DOHH2 (cell line): ENCODE results near the gene MSI1.

Experiments
- H3F3A ChIP-seq: fragments of 200-600 bp; sonication (generic), shearing (Covaris generic); 2 replicates; pipeline ENCODE4 v1.6.0; 2016; ENCODE audit warnings: antibody characterized with exemption, mild to moderate bottlenecking; ENCODE audit not compliant: control insufficient read depth, insufficient read depth
- H3K27ac ChIP-seq: fragments of 200-600 bp; sonication (generic); 2 replicates; pipeline ENCODE4 v1.5.1; 2014; ENCODE audit warnings: low read depth, mild to moderate bottlenecking, low read length, moderate library complexity
- H3K27me3 ChIP-seq: fragments of 200-600 bp; sonication (generic); 2 replicates; pipeline ENCODE4 v1.6.1; 2014; ENCODE audit warnings: mild to moderate bottlenecking, low read length, mixed read lengths; ENCODE audit not compliant: control insufficient read depth
- H3K36me3 ChIP-seq: fragments of 200-600 bp; sonication (generic); 2 replicates; pipeline ENCODE4 v1.6.1; 2014; ENCODE audit warnings: mild to moderate bottlenecking, low read length, moderate library complexity, mixed read lengths; ENCODE audit not compliant: control insufficient read depth
- H3K4me1 ChIP-seq: fragments of 200-600 bp; sonication (generic); 2 replicates; pipeline ENCODE4 v1.6.1; 2014; ENCODE audit warnings: mild to moderate bottlenecking, low read length, mixed read lengths; ENCODE audit not compliant: control insufficient read depth
- H3K4me2 ChIP-seq: fragments of 200-600 bp; sonication (generic); 2 replicates; pipeline ENCODE4 v1.6.0; 2014; ENCODE audit warnings: mild to moderate bottlenecking, low read length, moderate library complexity
- H3K4me3 ChIP-seq: fragments of 200-600 bp; sonication (generic); 2 replicates; pipeline ENCODE4 v1.5.1; 2014; ENCODE audit warnings: mild to moderate bottlenecking, low read length, mixed read lengths
- H3K79me2 ChIP-seq: fragments of 200-600 bp; sonication (generic); 2 replicates; pipeline ENCODE4 v1.6.1; 2014; ENCODE audit warnings: mild to moderate bottlenecking, low read length, mixed read lengths; ENCODE audit not compliant: control insufficient read depth
- H3K9me2 ChIP-seq: fragments of 200-600 bp; sonication (generic); replicated peaks from 2 replicates; pipeline ENCODE4 v1.6.1; 2014; ENCODE audit warnings: mild to moderate bottlenecking, low read length, mixed read lengths; ENCODE audit not compliant: control insufficient read depth
- H3K9me3 ChIP-seq: fragments of 200-600 bp; sonication (generic); 2 replicates; pipeline ENCODE4 v1.6.1; 2014; ENCODE audit warnings: antibody characterized with exemption, low read length, mixed read lengths; ENCODE audit not compliant: control insufficient read depth, insufficient read depth
- H4K20me1 ChIP-seq: fragments of 200-600 bp; sonication (generic); 2 replicates; pipeline ENCODE4 v1.6.0; 2014; ENCODE audit warnings: low read depth, mild to moderate bottlenecking, antibody characterized with exemption, low read length, moderate library complexity; ENCODE audit not compliant: control insufficient read depth, insufficient read depth
- EZH2phosphoT487 ChIP-seq: fragments of 200-600 bp; sonication (generic); IDR thresholded peaks from 2 replicates; pipeline ENCODE4 v1.6.1; 2017; ENCODE audit warnings: borderline replicate concordance, mild to moderate bottlenecking, antibody characterized with exemption, low read length, moderate library complexity, mixed read lengths
- TF ChIP-seq, protein P1 (sequence below): fragments of 200-600 bp; sonication (generic); IDR thresholded peaks from one replicate; pipeline ENCODE4 v1.5.1; 2014; ENCODE audit warnings: antibody characterized with exemption, mild to moderate bottlenecking, low read depth, low read length; ENCODE audit not compliant: poor library complexity, severe bottlenecking

The MSI1 gene

DNA sequence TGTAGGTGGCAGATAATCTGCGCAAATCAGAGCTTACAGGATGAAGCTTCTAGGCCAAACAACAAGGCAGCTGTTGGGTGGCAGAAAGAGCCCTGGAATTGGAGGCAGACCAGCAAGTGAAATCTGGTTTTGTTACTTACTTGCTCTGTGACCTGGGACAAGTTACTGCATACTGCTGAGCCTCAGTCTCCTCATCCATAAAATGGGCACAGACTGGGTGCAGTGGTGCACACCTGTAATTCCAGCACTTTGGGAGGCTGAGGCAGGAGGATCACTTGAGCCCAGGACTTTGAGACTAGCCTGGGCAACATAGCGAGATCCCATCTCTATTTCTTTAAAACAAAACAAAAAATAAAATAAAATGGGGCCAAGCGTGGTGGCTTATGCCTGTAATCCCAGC lies 37.6 kb upstream of the MSI1 start:
- TF ChIP-seq, protein P1, sequence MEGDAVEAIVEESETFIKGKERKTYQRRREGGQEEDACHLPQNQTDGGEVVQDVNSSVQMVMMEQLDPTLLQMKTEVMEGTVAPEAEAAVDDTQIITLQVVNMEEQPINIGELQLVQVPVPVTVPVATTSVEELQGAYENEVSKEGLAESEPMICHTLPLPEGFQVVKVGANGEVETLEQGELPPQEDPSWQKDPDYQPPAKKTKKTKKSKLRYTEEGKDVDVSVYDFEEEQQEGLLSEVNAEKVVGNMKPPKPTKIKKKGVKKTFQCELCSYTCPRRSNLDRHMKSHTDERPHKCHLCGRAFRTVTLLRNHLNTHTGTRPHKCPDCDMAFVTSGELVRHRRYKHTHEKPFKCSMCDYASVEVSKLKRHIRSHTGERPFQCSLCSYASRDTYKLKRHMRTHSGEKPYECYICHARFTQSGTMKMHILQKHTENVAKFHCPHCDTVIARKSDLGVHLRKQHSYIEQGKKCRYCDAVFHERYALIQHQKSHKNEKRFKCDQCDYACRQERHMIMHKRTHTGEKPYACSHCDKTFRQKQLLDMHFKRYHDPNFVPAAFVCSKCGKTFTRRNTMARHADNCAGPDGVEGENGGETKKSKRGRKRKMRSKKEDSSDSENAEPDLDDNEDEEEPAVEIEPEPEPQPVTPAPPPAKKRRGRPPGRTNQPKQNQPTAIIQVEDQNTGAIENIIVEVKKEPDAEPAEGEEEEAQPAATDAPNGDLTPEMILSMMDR = no peak
- TF ChIP-seq EZH2phosphoT487 = no peak
- H3F3A ChIP-seq = no peaks in the 10 kb centered on the region
- H4K20me1 ChIP-seq = no peaks in the 10 kb centered on the region
- H3K36me3 ChIP-seq = no peaks in the 10 kb centered on the region
- no peaks in the 10 kb centered on the region for H3K27me3 ChIP-seq
- no peaks in the 10 kb centered on the region for H3K9me2 ChIP-seq
- H3K4me3 ChIP-seq = no peak overlapping the region
- H3K9me3 ChIP-seq = no peaks in the 10 kb centered on the region
- H3K79me2 ChIP-seq = no peaks in the 10 kb centered on the region
- no peaks in the 10 kb centered on the region for H3K4me1 ChIP-seq
- H3K27ac ChIP-seq = no peak overlapping the region
- no peak overlapping the region for H3K4me2 ChIP-seq

DNA sequence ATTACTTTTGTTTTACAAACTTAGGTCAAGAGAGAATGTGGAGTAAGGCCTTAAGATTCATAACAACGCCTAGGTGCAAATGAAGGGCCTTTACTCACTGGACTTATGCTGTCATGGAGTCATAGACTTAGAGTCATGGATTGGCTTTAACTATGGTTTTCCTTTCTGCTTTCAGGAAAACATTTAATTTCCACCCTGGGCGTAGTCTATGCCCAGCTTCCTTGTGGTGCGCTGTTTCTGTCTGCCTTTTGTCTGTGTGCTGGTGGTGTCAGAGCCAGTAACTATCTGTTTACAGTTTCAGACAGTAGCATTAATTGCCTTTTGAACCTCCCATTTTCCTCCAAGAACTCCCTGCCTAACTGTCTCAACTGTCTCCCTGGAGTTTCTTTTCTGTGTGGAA lies 37.1 kb upstream of the MSI1 start:
- H3K27me3 ChIP-seq = no peaks in the 10 kb centered on the region
- no peaks in the 10 kb centered on the region for H3K9me3 ChIP-seq
- no peak overlapping the region for H3K4me2 ChIP-seq
- H4K20me1 ChIP-seq = no peaks in the 10 kb centered on the region
- no peaks in the 10 kb centered on the region for H3F3A ChIP-seq
- TF ChIP-seq EZH2phosphoT487 = no peak
- TF ChIP-seq, protein P1 = no peak
- no peaks in the 10 kb centered on the region for H3K4me1 ChIP-seq
- H3K79me2 ChIP-seq = no peaks in the 10 kb centered on the region
- H3K4me3 ChIP-seq = no peak overlapping the region
- no peaks in the 10 kb centered on the region for H3K36me3 ChIP-seq
- H3K27ac ChIP-seq = no peak overlapping the region
- no peaks in the 10 kb centered on the region for H3K9me2 ChIP-seq

DNA sequence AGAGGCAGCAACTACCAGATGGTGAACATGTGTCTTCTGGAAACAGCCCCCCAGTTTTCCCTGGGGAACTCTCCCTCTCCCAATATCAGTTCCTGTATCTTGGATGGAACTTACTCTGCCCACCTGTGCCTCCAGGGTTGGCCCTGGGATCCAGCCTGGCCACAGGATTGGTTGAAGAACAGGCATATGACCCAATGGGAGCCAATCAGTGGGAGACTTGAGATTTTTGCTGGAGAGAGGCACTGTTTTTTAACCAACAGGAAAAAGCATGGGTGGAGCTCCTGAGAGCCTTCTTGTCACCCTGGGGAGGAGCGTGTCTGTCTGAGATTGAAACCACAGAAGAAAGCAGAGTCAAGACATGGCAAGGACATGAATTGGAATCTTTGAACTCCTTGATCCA lies 35.3 kb upstream of the MSI1 start:
- no peak for TF ChIP-seq EZH2phosphoT487
- TF ChIP-seq, protein P1 = no peak
- H3K4me3 ChIP-seq = no peak overlapping the region
- no peaks in the 10 kb centered on the region for H3K4me1 ChIP-seq

DNA sequence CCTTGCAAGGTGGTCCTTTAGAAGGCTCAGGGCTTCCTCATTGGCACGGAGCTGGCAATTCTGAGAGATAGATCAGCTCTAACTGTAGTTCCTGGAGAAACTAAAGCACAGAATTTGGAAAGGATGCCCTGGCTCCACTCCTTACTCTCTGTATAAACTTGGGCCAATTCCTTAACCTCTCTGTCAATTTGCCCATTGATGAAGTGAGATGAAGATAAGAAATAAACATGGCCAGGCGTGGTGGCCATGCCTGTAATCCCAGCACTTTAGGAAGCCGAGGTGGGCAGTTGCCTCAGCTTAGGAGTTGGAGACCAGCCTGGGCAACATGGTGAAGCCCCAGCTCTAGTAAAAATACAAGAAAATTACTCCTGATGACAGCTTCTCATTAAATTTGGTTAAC lies 34.9 kb upstream of the MSI1 start:
- Histone ChIP-seq H3K79me2 (no peaks in the 10 kb centered on the region), H3K4me2 (no peak overlapping the region), H3K4me1 (no peaks in the 10 kb centered on the region), H3K27me3 (no peaks in the 10 kb centered on the region; the same call in 1 of the 2 replicates), H3K27ac (no peak overlapping the region), H3K36me3 (no peaks in the 10 kb centered on the region), H3K9me2 (no peaks in the 10 kb centered on the region), H3F3A (no peaks in the 10 kb centered on the region), H3K4me3 (no peak overlapping the region), H3K9me3 (no peaks in the 10 kb centered on the region), H4K20me1 (no peaks in the 10 kb centered on the region)
- TF ChIP-seq EZH2phosphoT487 = no peak
- TF ChIP-seq, protein P1 = no peak

More for the DNA sequence above, 35.3 kb upstream of the MSI1 start:
- H3K27me3 ChIP-seq = no peaks in the 10 kb centered on the region; the same call in 1 of the 2 replicates
- no peaks in the 10 kb centered on the region for H3K79me2 ChIP-seq
- H3F3A ChIP-seq = no peaks in the 10 kb centered on the region
- H3K36me3 ChIP-seq = no peaks in the 10 kb centered on the region
- H3K27ac ChIP-seq = no peak overlapping the region
- no peaks in the 10 kb centered on the region for H4K20me1 ChIP-seq
- no peaks in the 10 kb centered on the region for H3K9me2 ChIP-seq
- H3K9me3 ChIP-seq = no peaks in the 10 kb centered on the region
- no peak overlapping the region for H3K4me2 ChIP-seq
